ENCODE data around the gene BEST4.
"Not testable (repeated sequence)": the region's sequence is repeated elsewhere in the genome, so short reads cannot be mapped to it uniquely, and the experiment has no call there.

The BEST4 gene

GRCh38 chr1:44801491-44802305 lies 13.7 kb upstream of the BEST4 start:
- peak; percentile 65 for DNase-seq

DNA sequence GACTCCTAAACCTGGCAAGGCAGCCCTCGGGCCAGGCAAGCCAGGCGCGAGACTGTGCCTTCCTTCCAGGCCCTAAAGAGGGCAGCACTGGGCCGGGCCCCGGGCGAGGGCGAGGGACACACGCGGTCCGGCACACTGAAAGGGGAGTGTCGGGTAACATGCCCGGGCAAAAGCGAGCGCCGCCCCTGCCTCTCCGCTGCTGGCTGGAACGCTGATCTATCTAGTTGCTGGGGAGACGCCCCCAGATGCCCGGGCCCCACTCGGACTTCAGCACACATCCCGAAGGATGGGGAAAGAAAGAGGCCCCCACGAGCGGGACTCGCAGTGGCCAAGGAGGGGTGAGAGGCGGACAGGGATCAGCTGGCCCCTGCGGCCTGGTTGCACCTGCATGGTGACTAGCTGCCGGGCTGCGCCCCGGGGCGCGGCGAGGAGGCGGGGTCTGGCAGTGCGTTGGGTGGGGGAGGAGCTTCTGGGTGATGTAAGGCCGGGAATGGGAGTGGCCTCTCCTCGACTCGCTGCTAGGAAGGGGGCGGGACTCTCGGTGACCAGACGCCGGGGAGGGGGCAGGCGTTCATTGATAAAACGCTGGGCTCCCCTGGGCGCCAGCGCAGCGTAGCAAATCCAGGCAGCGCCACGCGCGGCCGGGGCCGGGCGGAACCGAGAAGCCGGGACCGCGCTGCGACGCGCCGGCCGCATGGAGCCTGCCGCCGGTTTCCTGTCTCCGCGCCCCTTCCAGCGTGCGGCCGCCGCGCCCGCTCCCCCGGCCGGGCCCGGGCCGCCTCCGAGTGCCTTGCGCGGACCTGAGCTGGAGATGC lies 12.0 kb upstream of the BEST4 start, which contains the start of gene PLK3:
PLK3 (plus strand) TSS at position 608 of the 815 bp plus-strand sequence; CDS start at position 695, 87 bp downstream.
- DNase-seq = peak; percentile 96

GRCh38 chr1:44798481-44799365 lies 10.8 kb upstream of the BEST4 start:
- DNase-seq = no peak

GRCh38 chr1:44797886-44798285 lies 9.9 kb upstream of the BEST4 start:
- DNase-seq = not testable (repeated sequence)

DNA sequence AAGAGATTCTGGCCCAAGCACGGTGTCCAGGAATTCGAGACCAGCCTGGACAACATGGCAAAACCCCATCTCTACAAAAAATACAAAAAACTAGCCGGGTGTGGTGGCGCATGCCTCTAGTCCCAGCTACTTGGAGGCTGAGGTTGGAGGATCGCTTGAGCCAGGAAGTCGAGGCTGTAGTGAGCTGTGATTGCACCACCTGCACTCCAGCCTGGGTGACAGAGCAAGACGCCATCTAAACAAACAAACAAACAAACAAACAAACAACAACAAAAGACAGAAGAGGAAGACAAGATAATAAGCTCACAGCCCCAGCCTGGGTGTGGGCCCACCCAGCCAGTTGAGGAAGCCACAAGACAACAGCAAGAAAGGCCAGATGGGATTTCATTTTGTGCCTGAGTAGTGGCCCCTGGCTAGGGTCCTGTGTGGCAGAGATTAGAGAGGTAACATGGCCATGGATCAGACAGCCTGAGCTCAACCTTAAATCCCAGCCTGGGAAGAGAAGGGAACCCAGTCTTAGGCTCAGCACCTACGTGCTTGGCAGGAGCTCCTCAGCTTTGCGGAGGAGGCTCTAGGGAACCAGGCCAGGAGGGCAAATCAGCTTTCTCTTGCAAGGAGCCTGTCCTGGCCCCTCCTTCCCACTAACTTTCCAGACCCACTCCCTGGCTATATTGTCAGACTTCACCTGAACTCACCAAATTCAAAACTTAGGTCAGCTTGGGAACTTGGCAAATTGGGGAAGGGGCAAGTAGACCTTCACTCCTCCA lies 4.9 kb upstream of the BEST4 start:
- no peak for DNase-seq

- no peak for DNase-seq
Measured at GRCh38 chr1:44790968-44791801, 3.2 kb upstream of the BEST4 start.

DNA sequence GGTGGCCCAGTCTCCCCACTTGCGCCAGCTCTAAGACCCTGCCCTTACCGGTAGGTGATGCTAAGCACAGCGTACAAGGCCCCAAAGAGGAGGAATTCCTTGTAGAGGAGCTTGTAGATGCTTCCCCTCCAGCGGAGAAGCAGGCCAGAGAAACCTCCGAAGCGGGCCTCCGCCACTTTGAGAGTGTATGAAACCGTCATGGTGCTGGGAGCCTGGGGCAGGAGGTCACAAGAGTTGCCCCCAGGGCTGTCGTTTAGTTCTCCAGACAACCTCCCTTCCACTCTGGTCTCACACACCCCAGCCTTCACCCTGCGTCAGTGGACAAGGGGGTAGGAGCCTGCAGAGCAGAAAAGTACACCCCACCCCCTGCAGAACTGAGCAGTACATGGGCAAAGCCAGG lies 464 bp downstream of the BEST4 start:
- DNase-seq = no peak

- no peak for DNase-seq
Measured at GRCh38 chr1:44786841-44787426, 1.0 kb downstream of the BEST4 start.

DNA sequence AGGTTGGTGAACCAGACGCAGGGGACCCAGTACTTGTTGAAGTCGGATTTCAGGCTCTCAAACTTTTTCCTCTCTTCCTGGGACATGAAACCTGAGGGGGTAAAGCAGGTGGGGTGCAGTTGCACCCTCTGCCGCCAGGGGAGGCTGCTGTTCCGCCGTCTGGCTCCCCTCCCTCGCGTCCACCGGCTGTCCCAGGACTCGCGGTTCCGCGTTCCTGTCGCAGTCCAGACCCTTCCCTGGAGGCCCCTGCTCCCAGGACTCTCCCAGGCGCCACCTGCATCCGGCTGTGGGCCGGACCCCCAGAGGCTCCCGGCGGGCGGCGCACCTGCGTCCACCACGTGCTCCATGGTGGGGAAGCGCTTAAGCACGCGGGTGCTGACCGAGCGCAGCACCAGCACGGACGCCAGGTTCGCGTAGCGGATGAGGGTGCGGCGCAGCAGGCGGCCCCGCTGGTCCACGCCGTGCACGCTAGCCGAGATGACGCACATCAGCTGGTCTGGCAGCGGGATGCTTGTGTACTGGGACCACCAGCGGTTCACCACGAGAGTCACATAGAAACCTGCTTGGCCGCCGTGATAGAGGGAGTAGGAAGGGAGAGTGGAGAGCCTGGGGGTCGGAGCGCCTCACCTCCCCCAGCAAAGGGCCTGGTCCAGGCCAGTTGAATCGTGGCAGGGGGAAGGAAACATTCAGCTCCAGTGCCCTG lies 1.7 kb downstream of the BEST4 start:
- peak; percentile 59 for DNase-seq

DNA sequence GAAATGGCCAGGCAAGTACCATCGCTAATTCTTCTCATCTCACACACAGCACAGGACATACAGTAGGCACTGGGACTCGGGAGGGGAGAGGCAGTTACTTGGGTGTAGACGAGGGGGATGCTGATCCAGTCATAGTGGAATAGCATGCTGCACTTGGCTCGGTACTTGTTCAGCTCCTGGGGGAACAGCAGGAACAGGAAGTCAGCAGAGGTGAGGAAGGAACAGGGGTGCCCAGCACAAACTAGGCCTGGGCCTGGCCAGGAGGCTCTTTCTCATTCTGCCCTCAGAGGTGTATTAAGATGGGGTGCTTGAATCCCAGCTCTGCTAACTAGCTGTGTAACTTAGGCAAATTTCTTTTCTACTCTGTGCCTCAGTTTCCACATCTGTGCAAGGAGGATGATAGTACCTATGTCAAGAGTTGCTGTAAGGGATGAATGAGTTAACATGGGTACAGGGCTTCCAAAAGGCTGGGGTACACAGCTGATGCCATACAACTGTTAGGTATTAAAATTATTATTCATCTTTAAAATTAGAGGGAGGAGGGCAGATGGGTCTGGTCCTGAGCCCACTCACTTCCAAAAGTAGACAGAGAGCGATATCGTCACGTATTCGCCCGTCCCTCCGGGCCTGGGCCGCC lies 2.4 kb downstream of the BEST4 start:
- no peak for DNase-seq

- DNase-seq = no peak
Measured at GRCh38 chr1:44785029-44785380, 3.0 kb downstream of the BEST4 start.

DNA sequence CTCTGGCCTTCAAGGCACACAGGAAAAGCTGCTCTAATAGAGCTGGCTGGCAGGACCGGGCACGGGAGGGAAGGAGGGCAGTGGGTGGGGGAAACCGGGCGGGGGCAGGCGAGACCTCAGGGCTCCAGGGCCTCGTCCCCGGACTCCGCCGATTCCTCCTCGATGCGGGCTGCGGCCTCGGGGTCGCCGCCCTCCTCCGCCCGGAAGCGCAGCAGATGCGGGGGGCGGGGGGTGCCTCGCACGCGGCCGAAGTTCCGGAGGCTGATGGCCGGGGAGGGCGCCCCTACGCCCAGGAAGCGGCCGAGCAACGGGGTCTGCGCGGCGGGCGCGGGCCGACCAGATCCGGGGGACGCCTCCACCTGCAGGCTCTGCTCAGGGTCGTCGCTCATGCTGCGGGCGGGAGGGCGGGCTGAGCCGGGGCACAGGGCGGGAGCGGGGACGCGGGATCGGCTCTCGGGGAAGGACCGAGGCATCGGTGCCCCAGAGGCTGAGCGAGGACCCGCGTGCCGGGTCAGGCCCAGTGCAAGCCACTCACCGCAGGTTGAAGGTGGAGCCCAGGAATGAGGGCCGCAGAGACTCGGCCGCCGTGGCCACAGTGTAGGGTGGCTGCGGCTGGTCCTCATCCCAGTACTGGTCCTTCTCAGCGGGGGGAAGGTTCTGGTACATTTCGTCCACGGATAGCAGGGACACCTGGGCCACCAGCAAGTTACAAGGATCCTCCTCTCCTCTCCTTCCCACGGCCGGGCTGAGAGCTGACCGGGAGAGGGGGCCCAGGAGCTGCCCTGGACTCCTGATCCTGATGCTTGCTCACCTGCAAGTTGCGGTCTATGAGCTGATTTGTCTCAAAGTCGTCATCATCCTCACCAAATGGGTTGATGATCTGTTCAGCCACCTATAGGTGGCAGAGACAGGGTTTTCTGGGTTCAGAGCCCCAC lies 3.6 kb downstream of the BEST4 start:
- no peak for DNase-seq

DNA sequence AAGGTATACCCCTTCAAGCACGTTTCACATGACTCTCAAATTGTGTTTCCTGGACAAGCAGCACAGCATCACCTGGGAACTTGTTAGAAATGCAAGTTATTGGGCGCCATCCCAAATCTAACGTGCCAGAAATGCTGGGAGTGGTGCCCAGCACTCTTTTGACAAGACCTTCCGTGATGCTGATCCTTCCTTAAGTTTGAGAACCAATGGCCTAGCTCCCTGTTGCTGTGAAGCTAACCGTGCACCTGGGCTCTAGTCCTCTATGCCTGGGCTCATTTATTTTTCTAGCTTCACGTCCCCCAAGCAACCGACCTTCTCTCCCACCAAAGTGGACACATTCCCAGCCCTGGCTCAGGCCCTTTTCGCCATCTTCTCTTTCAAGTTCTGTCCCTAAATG lies 4.3 kb downstream of the BEST4 start:
- no peak for DNase-seq

DNA sequence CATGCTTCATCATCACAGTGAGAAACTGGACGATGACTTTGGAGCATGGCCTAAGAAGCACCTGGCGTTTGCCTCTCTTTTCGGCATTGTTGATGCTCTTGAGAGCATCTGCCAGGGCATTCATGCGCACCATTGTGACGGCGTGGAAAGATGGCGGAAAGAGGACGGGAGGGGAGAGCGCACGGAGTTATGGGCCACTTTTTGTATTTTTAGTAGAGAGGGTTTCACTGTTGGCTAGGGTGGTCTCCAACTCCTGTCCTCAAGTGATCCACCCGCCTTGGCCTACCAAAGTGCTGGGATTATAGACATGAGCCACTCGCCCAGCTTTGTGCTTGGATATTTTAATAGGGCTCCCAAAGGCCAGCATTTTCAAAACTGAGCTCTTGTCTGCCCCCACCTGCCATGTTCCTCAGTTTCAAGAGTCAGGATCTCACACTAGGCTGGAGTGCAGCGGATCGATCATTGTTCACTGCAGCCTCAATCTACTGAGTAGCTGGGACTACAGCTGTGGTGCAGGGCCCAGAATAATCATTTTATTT lies 7.3 kb downstream of the BEST4 start:
- DNase-seq = no peak

GRCh38 chr1:44778705-44779576 lies 9.0 kb downstream of the BEST4 start:
- DNase-seq = no peak

- DNase-seq = no peak
Measured at GRCh38 chr1:44777969-44778635, 9.9 kb downstream of the BEST4 start.

DNA sequence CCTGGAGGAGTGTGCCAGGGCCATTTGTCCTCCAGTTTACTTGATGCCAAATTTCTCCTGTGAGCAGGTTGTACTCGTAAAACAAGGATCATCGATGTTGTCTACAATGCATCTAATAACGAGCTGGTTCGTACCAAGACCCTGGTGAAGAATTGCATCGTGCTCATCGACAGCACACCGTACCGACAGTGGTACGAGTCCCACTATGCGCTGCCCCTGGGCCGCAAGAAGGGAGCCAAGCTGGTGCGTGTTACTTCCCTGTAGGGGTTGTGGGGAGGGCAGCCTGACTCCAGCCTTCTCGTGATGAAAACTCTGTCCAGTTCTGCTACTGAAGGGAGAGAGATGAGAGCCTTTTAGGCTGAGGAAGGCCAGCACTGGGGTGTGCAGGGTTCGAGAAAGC lies 10.4 kb downstream of the BEST4 start:
- no peak for DNase-seq
